GM23338 (cell line): Measurements from ENCODE around the gene FGD4. TPM values are rescaled to one million over a fixed set of nuclear protein-coding genes. Genes with fewer than 3 reads are reported as not detected.

Experiments
- ATAC-seq: fragments of 200-7000 bp; cut with Tn5 transposase; 3 replicates; pipeline ENCODE4 v1.9.1; 2020
- DNase-seq: peaks from one replicate; pipeline ENCODE4 v3.0.0-alpha.2; 2015; ENCODE audit warnings: low spot score
- H2AFZ ChIP-seq: fragments of 200-600 bp; sonication (generic); 2 replicates; pipeline ENCODE4 v1.8.0; 2016; ENCODE audit warnings: antibody characterized with exemption, mild to moderate bottlenecking, moderate library complexity
- H3F3A ChIP-seq: fragments of 200-600 bp; sonication (generic); replicated peaks from 2 replicates; pipeline ENCODE4 v1.8.0; 2017; ENCODE audit warnings: antibody characterized with exemption, mixed run types, low read depth
- H3K27ac ChIP-seq: fragments of 200-600 bp; sonication (generic); 2 replicates; pipeline ENCODE4 v1.6.1; 2016; ENCODE audit warnings: low read depth
- H3K27me3 ChIP-seq: fragments of 200-600 bp; sonication (generic); 2 replicates; pipeline ENCODE4 v1.8.0; 2016; ENCODE audit warnings: mild to moderate bottlenecking, mixed run types, moderate library complexity; ENCODE audit not compliant: insufficient read depth
- H3K36me3 ChIP-seq: fragments of 200-600 bp; sonication (generic); 2 replicates; pipeline ENCODE4 v1.8.0; 2016; ENCODE audit warnings: mild to moderate bottlenecking; ENCODE audit not compliant: insufficient read depth
- H3K4me1 ChIP-seq: fragments of 200-600 bp; sonication (generic); 2 replicates; pipeline ENCODE4 v1.8.0; 2016; ENCODE audit warnings: mild to moderate bottlenecking, moderate library complexity; ENCODE audit not compliant: insufficient read depth
- H3K4me2 ChIP-seq: fragments of 200-600 bp; sonication (generic); 2 replicates; pipeline ENCODE4 v1.7.1; 2017; ENCODE audit warnings: mixed run types
- H3K4me3 ChIP-seq: fragments of 200-600 bp; sonication (generic); 2 replicates; pipeline ENCODE4 v1.6.1; 2016; ENCODE audit warnings: mixed run types
- H3K79me2 ChIP-seq: fragments of 200-600 bp; sonication (generic); replicated peaks from 2 replicates; pipeline ENCODE4 v1.8.0; 2017; ENCODE audit warnings: mild to moderate bottlenecking; ENCODE audit not compliant: insufficient read depth
- H3K9me2 ChIP-seq: fragments of 200-600 bp; sonication (generic); 2 replicates; pipeline ENCODE4 v1.8.0; 2017; ENCODE audit not compliant: insufficient read depth
- H4K20me1 ChIP-seq: fragments of 200-600 bp; sonication (generic); replicated peaks from 2 replicates; pipeline ENCODE4 v1.8.0; 2017; ENCODE audit warnings: mild to moderate bottlenecking; ENCODE audit not compliant: insufficient read depth
- H3K27ac Mint-ChIP-seq: 2 replicates; pipeline ENCODE4 v1.8.0; 2020; ENCODE audit warnings: inconsistent platforms, mild to moderate bottlenecking, moderate library complexity, mixed read lengths
- H3K27me3 Mint-ChIP-seq: 3 replicates; pipeline ENCODE4 v1.8.0; 2022; ENCODE audit warnings: low read depth, mild to moderate bottlenecking, moderate library complexity, mixed read lengths, inconsistent platforms; ENCODE audit not compliant: insufficient read depth, poor library complexity
- H3K36me3 Mint-ChIP-seq: 3 replicates; pipeline ENCODE4 v1.8.0; 2021; ENCODE audit warnings: low read depth, mild to moderate bottlenecking, inconsistent platforms, moderate library complexity, mixed read lengths
- H3K4me1 Mint-ChIP-seq: 3 replicates; pipeline ENCODE4 v1.8.0; 2020; ENCODE audit warnings: mild to moderate bottlenecking, inconsistent platforms, mixed read lengths
- H3K4me3 Mint-ChIP-seq: 3 replicates; pipeline ENCODE4 v1.8.0; 2021; ENCODE audit warnings: moderate library complexity, mild to moderate bottlenecking, inconsistent platforms, mixed read lengths
- H3K9me3 Mint-ChIP-seq: 3 replicates; pipeline ENCODE4 v1.8.0; 2020; ENCODE audit warnings: moderate library complexity, mild to moderate bottlenecking, inconsistent platforms, mixed read lengths
- EZH2 ChIP-seq: fragments of 200-600 bp; sonication (generic); IDR thresholded peaks from one replicate; pipeline ENCODE4 v1.8.0; 2017; ENCODE audit warnings: antibody characterized with exemption, mild to moderate bottlenecking, low read depth; ENCODE audit not compliant: unreplicated experiment
- EZH2phosphoT487 ChIP-seq: fragments of 200-600 bp; sonication (generic); IDR thresholded peaks from one replicate; pipeline ENCODE4 v1.8.1; 2018; ENCODE audit warnings: antibody characterized with exemption; ENCODE audit not compliant: unreplicated experiment
- JUNB ChIP-seq: IDR thresholded peaks from one replicate; pipeline ENCODE4 v1.6.1; 2016; ENCODE audit warnings: antibody characterized with exemption; ENCODE audit not compliant: unreplicated experiment
- NANOG ChIP-seq: IDR thresholded peaks from 2 replicates; pipeline ENCODE4 v1.6.1; 2016; ENCODE audit warnings: antibody characterized with exemption, borderline replicate concordance
- POLR2AphosphoS5 ChIP-seq: IDR thresholded peaks from 2 replicates; pipeline ENCODE4 v1.6.1; 2016; ENCODE audit warnings: antibody characterized with exemption, low read depth
- STAT1 ChIP-seq: IDR thresholded peaks from one replicate; pipeline ENCODE4 v1.6.1; 2016; ENCODE audit warnings: antibody characterized with exemption; ENCODE audit not compliant: unreplicated experiment
- ZNF331 ChIP-seq: fragments of 250-450 bp; sonication (Bioruptor Pico); IDR thresholded peaks from 2 replicates; pipeline ENCODE4 v1.5.0; 2020; ENCODE audit warnings: low read depth, mild to moderate bottlenecking, moderate library complexity
- ZNF462 ChIP-seq: fragments of 250-450 bp; sonication (Bioruptor Pico); IDR thresholded peaks from 2 replicates; pipeline ENCODE4 v1.5.0; 2020; ENCODE audit warnings: mild to moderate bottlenecking, moderate library complexity
- polyA plus RNA-seq: library from polyadenylated mRNA; unstranded; fragments of >200 nt; fragmentation: Nextera tagmentation; extraction: Ambion mirVana; gene quantifications from 2 replicates; pipeline ENCODE4 v1.2.1, GENCODE V29; 2016
- total RNA-seq: library from RNA; depleted of rRNA; stranded (reverse); fragments of >200 nt; shearing (Covaris generic); gene quantifications from 2 replicates; pipeline ENCODE4 v1.2.3, GENCODE V29; 2014
- TF ChIP-seq, protein P1 (sequence below), 2 experiments: fragments of 200-600 bp in 1 of 2; sonication (generic) in 1 of 2; conservative IDR thresholded peaks; 2 replicates each; pipeline versions ENCODE4 v1.5.1 to v1.6.1; 2016 to 2017; ENCODE audit warnings: antibody characterized with exemption in 2 of 2, low read depth in 2 of 2, mild to moderate bottlenecking in 2 of 2, moderate library complexity in 1 of 2
- TF ChIP-seq, protein P2 (sequence below): IDR thresholded peaks from one replicate; pipeline ENCODE4 v1.6.1; 2018; ENCODE audit warnings: antibody characterized with exemption; ENCODE audit not compliant: unreplicated experiment

Gene FGD4
- total and polyA plus RNA-seq, 2 experiments from 2014 or later: 24.3 to 54.3 TPM

GRCh38 chr12:32489070-32489469 is 89.7 kb downstream of the FGD4 start:
- DNase-seq (no peak), ATAC-seq (no peak)
- TF ChIP-seq ZNF331 (CRISPR knock-in tag) (no peak), POLR2AphosphoS5 (no peak)
- Mint-ChIP-seq H3K27ac (no peak overlapping the region), H3K27me3 (peaks cover 3% of the 10 kb centered on the region), H3K9me3 (no peaks in the 10 kb centered on the region), H3K36me3 (no peaks in the 10 kb centered on the region; the same call in 2 of the 3 replicates), H3K4me3 (no peak overlapping the region), H3K4me1 (peaks cover 36% of the 10 kb centered on the region)
- H3F3A ChIP-seq: no peaks in the 10 kb centered on the region
- H3K36me3 ChIP-seq: no peaks in the 10 kb centered on the region
- H4K20me1 ChIP-seq: peaks cover 16% of the 10 kb centered on the region
- H3K27me3 ChIP-seq: no peaks in the 10 kb centered on the region
- H2AFZ ChIP-seq: no peak overlapping the region
- no peak overlapping the region for H3K4me3 ChIP-seq
- no peak overlapping the region for H3K27ac ChIP-seq
- H3K4me2 ChIP-seq: no peak overlapping the region
- peaks cover 100% of the 10 kb centered on the region for H3K79me2 ChIP-seq
- H3K9me2 ChIP-seq: no peaks in the 10 kb centered on the region
- H3K4me1 ChIP-seq: peaks cover 8% of the 10 kb centered on the region

GRCh38 chr12:32490801-32491200 is 91.4 kb downstream of the FGD4 start:
- Histone ChIP-seq H4K20me1 (peaks cover 18% of the 10 kb centered on the region), H3K4me2 (no peak overlapping the region), H3K79me2 (peaks cover 99% of the 10 kb centered on the region), H3K36me3 (no peaks in the 10 kb centered on the region), H3K4me3 (no peak overlapping the region), H3K27ac (peak overlapping the region; percentile 24; the same call in 1 of the 2 replicates), H2AFZ (no peak overlapping the region), H3K27me3 (no peaks in the 10 kb centered on the region), H3F3A (no peaks in the 10 kb centered on the region), H3K9me2 (no peaks in the 10 kb centered on the region), H3K4me1 (peaks cover 12% of the 10 kb centered on the region)
- Mint-ChIP-seq H3K4me1 (peaks cover 32% of the 10 kb centered on the region), H3K27me3 (no peaks in the 10 kb centered on the region), H3K27ac (peak overlapping the region; percentile 43; the same call in 1 of the 2 replicates), H3K9me3 (no peaks in the 10 kb centered on the region), H3K4me3 (no peak overlapping the region), H3K36me3 (no peaks in the 10 kb centered on the region; the same call in 2 of the 3 replicates)
- DNase-seq (no peak), ATAC-seq (no peak)
- TF ChIP-seq EZH2phosphoT487 (no peak), NANOG (no peak), JUNB (no peak), ZNF462 (no peak), EZH2 (no peak), STAT1 (no peak), POLR2AphosphoS5 (no peak), ZNF331 (CRISPR knock-in tag) (no peak)
- TF ChIP-seq, protein P1, sequence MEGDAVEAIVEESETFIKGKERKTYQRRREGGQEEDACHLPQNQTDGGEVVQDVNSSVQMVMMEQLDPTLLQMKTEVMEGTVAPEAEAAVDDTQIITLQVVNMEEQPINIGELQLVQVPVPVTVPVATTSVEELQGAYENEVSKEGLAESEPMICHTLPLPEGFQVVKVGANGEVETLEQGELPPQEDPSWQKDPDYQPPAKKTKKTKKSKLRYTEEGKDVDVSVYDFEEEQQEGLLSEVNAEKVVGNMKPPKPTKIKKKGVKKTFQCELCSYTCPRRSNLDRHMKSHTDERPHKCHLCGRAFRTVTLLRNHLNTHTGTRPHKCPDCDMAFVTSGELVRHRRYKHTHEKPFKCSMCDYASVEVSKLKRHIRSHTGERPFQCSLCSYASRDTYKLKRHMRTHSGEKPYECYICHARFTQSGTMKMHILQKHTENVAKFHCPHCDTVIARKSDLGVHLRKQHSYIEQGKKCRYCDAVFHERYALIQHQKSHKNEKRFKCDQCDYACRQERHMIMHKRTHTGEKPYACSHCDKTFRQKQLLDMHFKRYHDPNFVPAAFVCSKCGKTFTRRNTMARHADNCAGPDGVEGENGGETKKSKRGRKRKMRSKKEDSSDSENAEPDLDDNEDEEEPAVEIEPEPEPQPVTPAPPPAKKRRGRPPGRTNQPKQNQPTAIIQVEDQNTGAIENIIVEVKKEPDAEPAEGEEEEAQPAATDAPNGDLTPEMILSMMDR (conservative IDR thresholded peaks at IDR 0.05; ENCODE audit: low read depth in 2 of 2): no peak
- TF ChIP-seq, protein P2, sequence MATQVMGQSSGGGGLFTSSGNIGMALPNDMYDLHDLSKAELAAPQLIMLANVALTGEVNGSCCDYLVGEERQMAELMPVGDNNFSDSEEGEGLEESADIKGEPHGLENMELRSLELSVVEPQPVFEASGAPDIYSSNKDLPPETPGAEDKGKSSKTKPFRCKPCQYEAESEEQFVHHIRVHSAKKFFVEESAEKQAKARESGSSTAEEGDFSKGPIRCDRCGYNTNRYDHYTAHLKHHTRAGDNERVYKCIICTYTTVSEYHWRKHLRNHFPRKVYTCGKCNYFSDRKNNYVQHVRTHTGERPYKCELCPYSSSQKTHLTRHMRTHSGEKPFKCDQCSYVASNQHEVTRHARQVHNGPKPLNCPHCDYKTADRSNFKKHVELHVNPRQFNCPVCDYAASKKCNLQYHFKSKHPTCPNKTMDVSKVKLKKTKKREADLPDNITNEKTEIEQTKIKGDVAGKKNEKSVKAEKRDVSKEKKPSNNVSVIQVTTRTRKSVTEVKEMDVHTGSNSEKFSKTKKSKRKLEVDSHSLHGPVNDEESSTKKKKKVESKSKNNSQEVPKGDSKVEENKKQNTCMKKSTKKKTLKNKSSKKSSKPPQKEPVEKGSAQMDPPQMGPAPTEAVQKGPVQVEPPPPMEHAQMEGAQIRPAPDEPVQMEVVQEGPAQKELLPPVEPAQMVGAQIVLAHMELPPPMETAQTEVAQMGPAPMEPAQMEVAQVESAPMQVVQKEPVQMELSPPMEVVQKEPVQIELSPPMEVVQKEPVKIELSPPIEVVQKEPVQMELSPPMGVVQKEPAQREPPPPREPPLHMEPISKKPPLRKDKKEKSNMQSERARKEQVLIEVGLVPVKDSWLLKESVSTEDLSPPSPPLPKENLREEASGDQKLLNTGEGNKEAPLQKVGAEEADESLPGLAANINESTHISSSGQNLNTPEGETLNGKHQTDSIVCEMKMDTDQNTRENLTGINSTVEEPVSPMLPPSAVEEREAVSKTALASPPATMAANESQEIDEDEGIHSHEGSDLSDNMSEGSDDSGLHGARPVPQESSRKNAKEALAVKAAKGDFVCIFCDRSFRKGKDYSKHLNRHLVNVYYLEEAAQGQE: no peak
